B cell (primary cell): ENCODE measurements around the gene NDUFS3. TPM values are rescaled to one million over a fixed set of nuclear protein-coding genes. Genes with fewer than 3 reads are reported as not detected.

Experiments
- ATAC-seq: fragments of 200-7000 bp; cut with Tn5 transposase; one replicate; pipeline ENCODE4 v1.10.0; 2021; ENCODE audit warnings: low read depth, mild to moderate bottlenecking, moderate number of reproducible peaks, moderate library complexity
- CTCF ChIA-PET: fragments of 350-600 bp; sonication (Branson Sonifier 250); formaldehyde crosslinking; loops from one replicate; lab custom pipeline; 2021; ENCODE audit warnings: antibody characterized with exemption, inconsistent platforms; lab: Charles Lee
- POLR2A ChIA-PET: fragments of 350-600 bp; sonication (Branson Sonifier 250); formaldehyde crosslinking; loops from one replicate; lab custom pipeline; 2021; ENCODE audit warnings: antibody characterized with exemption; lab: Charles Lee
- DNase-seq: peaks from one replicate; pipeline ENCODE4 v3.0.0; 2013
- H2AFZ ChIP-seq: 2 replicates; pipeline ENCODE4 v1.6.1; 2012; ENCODE audit warnings: mild to moderate bottlenecking, low read depth, low read length; ENCODE audit not compliant: insufficient read depth, poor library complexity, severe bottlenecking
- H3K27ac ChIP-seq, 2 donors: 1 replicate in 1 of 2; 2 replicates in 1 of 2; pipeline ENCODE4 v1.5.1; 2012 to 2013; ENCODE audit warnings: low read length in 2 of 2, mild to moderate bottlenecking in 2 of 2, moderate library complexity in 1 of 2
- H3K27me3 ChIP-seq, 4 experiments: fragments of 200-600 bp in 1 of 4; sonication (generic) in 1 of 4; replicated peaks in 1 of 4; 1 replicate in 2 of 4; 2 replicates in 2 of 4; pipeline versions ENCODE4 v1.6.1 to v1.7.0; 2013 to 2016; ENCODE audit warnings: low read length in 3 of 4, mild to moderate bottlenecking in 2 of 4, mixed read lengths in 1 of 4, moderate library complexity in 1 of 4; ENCODE audit not compliant: insufficient read depth in 4 of 4, control insufficient read depth in 3 of 4; ENCODE audit errors: control extremely low read depth in 1 of 4
- H3K36me3 ChIP-seq, 2 experiments: replicated peaks in 1 of 2; 1 replicate in 1 of 2; 2 replicates in 1 of 2; pipeline versions ENCODE4 v1.6.1 to v1.7.1; 2013; ENCODE audit warnings: low read length in 1 of 2; ENCODE audit not compliant: insufficient read depth in 2 of 2, control insufficient read depth in 1 of 2; ENCODE audit errors: control extremely low read depth in 1 of 2, extremely low read depth in 1 of 2
- H3K4me1 ChIP-seq, 2 donors: fragments of 200-600 bp in 1 of 2; sonication (generic) in 1 of 2; 1 replicate in 1 of 2; 2 replicates in 1 of 2; pipeline versions ENCODE4 v1.5.1 to v1.6.1; 2013 to 2017; ENCODE audit warnings: low read length in 2 of 2; ENCODE audit not compliant: control insufficient read depth in 2 of 2, insufficient read depth in 2 of 2
- H3K4me2 ChIP-seq: replicated peaks from 2 replicates; pipeline ENCODE3; 2012; ENCODE audit warnings: mild to moderate bottlenecking, low read depth, low read length; ENCODE audit not compliant: poor library complexity, severe bottlenecking
- H3K4me3 ChIP-seq, 5 experiments: fragments of 200-600 bp in 1 of 5; sonication (generic) in 1 of 5; 1 replicate in 3 of 5; 2 replicates in 2 of 5; pipeline versions ENCODE4 v1.5.1 to v1.7.0; 2011 to 2016; ENCODE audit warnings: low read length in 4 of 5, mild to moderate bottlenecking in 4 of 5, low read depth in 2 of 5, control low read depth in 1 of 5, moderate library complexity in 1 of 5; ENCODE audit not compliant: insufficient read depth in 1 of 5; ENCODE audit errors: control extremely low read depth in 1 of 5, extremely low read depth in 1 of 5
- H3K79me2 ChIP-seq: fragments of 200-600 bp; sonication (generic); one replicate; pipeline ENCODE4 v1.6.0; 2016; ENCODE audit warnings: low read length; ENCODE audit not compliant: control insufficient read depth, insufficient read depth
- H3K9ac ChIP-seq: fragments of 200-600 bp; sonication (generic); 2 replicates; pipeline ENCODE4 v1.6.1; 2017; ENCODE audit warnings: mild to moderate bottlenecking, low read length, moderate library complexity
- H3K9me3 ChIP-seq, 3 donors: one replicate each; pipeline versions ENCODE4 v1.6.1 to v1.7.1; 2013; ENCODE audit warnings: low read length in 2 of 3; ENCODE audit not compliant: control insufficient read depth in 2 of 3, insufficient read depth in 1 of 3; ENCODE audit errors: control extremely low read depth in 1 of 3
- H4K20me1 ChIP-seq: 2 replicates; pipeline ENCODE4 v1.6.0; 2012; ENCODE audit warnings: mild to moderate bottlenecking, low read length; ENCODE audit not compliant: insufficient read depth, control insufficient read depth, poor library complexity, severe bottlenecking
- H3K27ac Mint-ChIP-seq: one replicate; pipeline ENCODE4 v1.8.0; 2021; ENCODE audit warnings: mixed read lengths
- H3K27me3 Mint-ChIP-seq: one replicate; pipeline ENCODE4 v1.8.0; 2021; ENCODE audit warnings: mixed read lengths
- H3K4me1 Mint-ChIP-seq: one replicate; pipeline ENCODE4 v1.8.0; 2021; ENCODE audit warnings: mixed read lengths
- H3K4me3 Mint-ChIP-seq: one replicate; pipeline ENCODE4 v1.8.0; 2021; ENCODE audit warnings: mixed read lengths
- H3K9me3 Mint-ChIP-seq: one replicate; pipeline ENCODE4 v1.8.0; 2022; ENCODE audit warnings: mixed read lengths; ENCODE audit not compliant: insufficient read depth
- EZH2 ChIP-seq: IDR thresholded peaks from 2 replicates; pipeline ENCODE4 v1.6.1; 2012; ENCODE audit warnings: borderline replicate concordance, low read depth, mild to moderate bottlenecking, moderate library complexity, low read length; ENCODE audit not compliant: insufficient read depth, poor library complexity, severe bottlenecking
- WGBS: methylation state at CpG from one replicate; pipeline ENCODE4 v1.1.5; 2013; ENCODE audit warnings: missing lambda C conversion rate; ENCODE audit not compliant: insufficient coverage; 5-methylcytosine and 5-hydroxymethylcytosine counted together
- intact Hi-C: fragments of 100-400 bp; cut with micrococcal nuclease; formaldehyde crosslinking; loops from one replicate; pipeline ENCODE4 v1.10.0; 2022
- polyA plus RNA-seq: library from polyadenylated mRNA; depleted of rRNA; stranded (reverse); fragments of >200 nt; gene quantifications from 2 replicates; pipeline ENCODE4 v1.2.3, GENCODE V29; 2012
- total RNA-seq, 2 donors: library from RNA; stranded (reverse); fragments of 120-200 nt in 1 of 2; gene quantifications; 1 replicate in 1 of 2; 2 replicates in 1 of 2; pipeline versions ENCODE4 v1.2.3 to v1.2.4, GENCODE V29; 2013 to 2022
- TF ChIP-seq, protein P1 (sequence below): fragments of 200-600 bp; IDR thresholded peaks from one replicate; pipeline ENCODE4 v1.8.0; 2022; ENCODE audit warnings: antibody characterized with exemption, mild to moderate bottlenecking

The NDUFS3 gene
- total and polyA plus RNA-seq, 2 donors (not counting 1 experiment from before 2014, with no cell fraction given): 78.5 to 79.5 TPM

DNA sequence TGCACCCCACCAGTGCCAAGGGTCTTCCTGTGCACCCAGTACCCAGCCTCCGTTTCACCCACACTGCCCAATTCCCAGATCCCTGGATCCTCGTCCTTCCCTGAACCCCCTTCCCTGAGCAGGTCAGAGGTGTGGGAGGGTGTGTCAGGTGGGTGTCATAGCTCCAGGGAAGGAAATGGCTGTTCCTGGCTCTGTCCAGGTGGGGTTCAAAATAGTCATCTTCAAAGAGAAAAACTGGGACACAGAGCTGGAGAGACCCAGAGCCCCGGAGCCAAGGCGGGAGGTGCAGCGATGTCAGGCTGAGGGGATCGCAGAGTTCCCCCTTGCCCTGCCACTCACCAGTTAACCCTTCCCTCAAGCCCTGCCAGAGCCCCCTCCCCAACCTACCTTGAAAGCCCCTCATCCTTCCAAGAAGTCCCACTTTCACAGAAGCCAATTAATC lies 14.6 kb downstream of the NDUFS3 start:
- H3K9me3 ChIP-seq: no peaks in the 10 kb centered on the region
- H3K27ac ChIP-seq: no peak overlapping the region
- peak overlapping the region; percentile 10 for H3K4me3 Mint-ChIP-seq
- no peak overlapping the region for H3K9ac ChIP-seq
- peaks cover 37% of the 10 kb centered on the region for H3K27me3 Mint-ChIP-seq
- H3K4me1 Mint-ChIP-seq: peaks cover 9% of the 10 kb centered on the region
- CTCF ChIA-PET: no interaction called here
- no peaks in the 10 kb centered on the region for H3K36me3 ChIP-seq
- peak overlapping the region; percentile 74 for H3K4me2 ChIP-seq
- no peak overlapping the region for H3K27ac Mint-ChIP-seq
- POLR2A ChIA-PET: interaction anchor here (0.6 kb wide), 1 partner anchor 27 kb away, joined by 4 read pairs; no protein-coding TSS in a partner anchor
- 26% methylated on average over 4 of the region's 6 CpGs for WGBS
- TF ChIP-seq, protein P1, sequence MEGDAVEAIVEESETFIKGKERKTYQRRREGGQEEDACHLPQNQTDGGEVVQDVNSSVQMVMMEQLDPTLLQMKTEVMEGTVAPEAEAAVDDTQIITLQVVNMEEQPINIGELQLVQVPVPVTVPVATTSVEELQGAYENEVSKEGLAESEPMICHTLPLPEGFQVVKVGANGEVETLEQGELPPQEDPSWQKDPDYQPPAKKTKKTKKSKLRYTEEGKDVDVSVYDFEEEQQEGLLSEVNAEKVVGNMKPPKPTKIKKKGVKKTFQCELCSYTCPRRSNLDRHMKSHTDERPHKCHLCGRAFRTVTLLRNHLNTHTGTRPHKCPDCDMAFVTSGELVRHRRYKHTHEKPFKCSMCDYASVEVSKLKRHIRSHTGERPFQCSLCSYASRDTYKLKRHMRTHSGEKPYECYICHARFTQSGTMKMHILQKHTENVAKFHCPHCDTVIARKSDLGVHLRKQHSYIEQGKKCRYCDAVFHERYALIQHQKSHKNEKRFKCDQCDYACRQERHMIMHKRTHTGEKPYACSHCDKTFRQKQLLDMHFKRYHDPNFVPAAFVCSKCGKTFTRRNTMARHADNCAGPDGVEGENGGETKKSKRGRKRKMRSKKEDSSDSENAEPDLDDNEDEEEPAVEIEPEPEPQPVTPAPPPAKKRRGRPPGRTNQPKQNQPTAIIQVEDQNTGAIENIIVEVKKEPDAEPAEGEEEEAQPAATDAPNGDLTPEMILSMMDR: no peak
- no peak for TF ChIP-seq EZH2
- peak overlapping the region; percentile 38 for H2AFZ ChIP-seq
- H3K4me1 ChIP-seq: peaks cover 15% of the 10 kb centered on the region in 2 donors
- no peaks in the 10 kb centered on the region for H3K79me2 ChIP-seq
- peaks cover 0 to 40% (median 20%) of the 10 kb centered on the region in 4 experiments for H3K27me3 ChIP-seq
- no peaks in the 10 kb centered on the region for H4K20me1 ChIP-seq
- intact Hi-C loops: no loop called here
- H3K4me3 ChIP-seq: peak overlapping the region in 1 of 5 experiments; percentile 6
- DNase-seq: no peak
- no peak for ATAC-seq
- H3K9me3 Mint-ChIP-seq: no peaks in the 10 kb centered on the region

DNA sequence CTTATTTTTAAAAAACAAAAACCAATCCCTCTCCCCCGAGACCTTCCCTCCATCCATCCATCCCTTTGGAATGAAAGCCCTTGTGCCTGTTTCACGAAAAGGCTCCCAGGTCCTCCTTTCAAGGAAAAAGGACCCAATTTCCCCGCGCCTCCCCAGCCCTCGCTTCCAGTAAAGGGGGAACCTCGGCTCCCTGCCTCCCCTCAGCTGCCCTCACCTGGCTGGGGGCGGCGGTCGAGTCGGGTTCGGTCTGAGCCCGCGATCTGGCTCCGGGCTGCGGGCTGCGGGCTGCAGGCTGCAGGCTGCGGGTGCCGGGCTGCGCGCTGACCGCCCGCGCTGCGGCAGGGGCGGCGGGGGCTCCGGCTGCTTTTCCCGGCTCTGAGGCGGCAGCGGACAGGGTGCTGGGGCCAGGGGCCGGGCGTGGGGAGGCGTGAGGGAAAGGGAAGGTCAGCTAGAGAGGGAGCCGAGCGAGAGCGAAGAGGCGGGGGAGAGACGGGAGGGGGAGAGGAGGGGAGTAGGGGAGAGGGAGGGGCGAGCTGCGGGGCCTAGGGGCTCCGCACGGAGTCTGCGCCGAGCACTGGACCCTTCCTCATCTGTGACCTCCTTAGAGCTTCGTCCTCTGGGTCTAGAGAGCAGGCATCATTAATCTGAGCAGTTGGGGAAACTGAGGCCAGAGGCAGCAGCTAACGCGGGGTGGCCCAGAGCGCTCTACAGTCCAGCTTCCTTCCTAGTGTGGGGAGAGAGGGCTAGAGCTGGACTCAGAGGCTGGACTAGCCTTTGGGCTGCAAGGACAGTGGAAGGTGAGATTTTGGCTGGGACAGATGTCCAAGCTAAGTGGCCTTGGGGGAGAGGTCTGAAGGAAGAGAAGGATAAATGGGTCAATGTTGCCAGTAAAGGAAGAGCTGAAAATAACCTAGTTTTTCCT lies 15.3 kb downstream of the NDUFS3 start, which contains the start of gene C1QTNF4:
Gene C1QTNF4 (minus strand): TSS at position 478 of the 922 bp plus-strand sequence. CDS start 3,601 bp downstream, outside the sequence.
- TF ChIP-seq EZH2: peak; percentile 82
- TF ChIP-seq, protein P1: no peak
- H3K27me3 ChIP-seq: peaks cover 0 to 40% (median 20%) of the 10 kb centered on the region in 4 experiments
- H4K20me1 ChIP-seq: no peaks in the 10 kb centered on the region
- H3K4me3 ChIP-seq: peak within 1 kb of the TSS in 1 of 5 experiments; percentile 6
- ChIA-PET CTCF (interaction anchor here (1.4 kb wide), 1 partner anchor 9 kb away, joined by 3 read pairs; no protein-coding TSS in a partner anchor), POLR2A (interaction anchor here (0.6 kb wide), 1 partner anchor 28 kb away, joined by 4 read pairs; no protein-coding TSS in a partner anchor)
- no peak within 1 kb of the TSS for H3K27ac Mint-ChIP-seq
- H3K27me3 Mint-ChIP-seq: peaks cover 41% of the 10 kb centered on the region
- ATAC-seq (no peak), DNase-seq (no peak)
- H3K9me3 Mint-ChIP-seq: no peaks in the 10 kb centered on the region
- WGBS: 8% methylated on average over 39 of the region's 48 CpGs
- peak within 1 kb of the TSS; percentile 32 for H3K4me3 Mint-ChIP-seq
- H3K9me3 ChIP-seq: no peaks in the 10 kb centered on the region
- peak within 1 kb of the TSS; percentile 38 for H2AFZ ChIP-seq
- no peaks in the 10 kb centered on the region for H3K79me2 ChIP-seq
- H3K4me1 Mint-ChIP-seq: peaks cover 9% of the 10 kb centered on the region
- H3K36me3 ChIP-seq: no peaks in the 10 kb centered on the region
- H3K4me2 ChIP-seq: peak within 1 kb of the TSS; percentile 74
- H3K27ac ChIP-seq: no peak within 1 kb of the TSS
- intact Hi-C loops: no loop called here
- H3K4me1 ChIP-seq: peaks cover 15% of the 10 kb centered on the region in 2 donors
- peak within 1 kb of the TSS; percentile 11 for H3K9ac ChIP-seq
